ENCODE results near the gene FBLN7. TPM values are rescaled to one million over a fixed set of nuclear protein-coding genes. Genes with fewer than 3 reads are reported as not detected.

The FBLN7 gene
- total RNA-seq, 2 experiments from 2014 or later, result 7.4 to 7.9 TPM

GRCh38 chr2:112181571-112182290, 43.5 kb downstream of the FBLN7 start:
- POLR2A ChIA-PET, result interaction anchor here (0.5 to 2.0 kb wide), 4 partner anchors 10 to 77 kb away, joined by 3 to 8 read pairs (median 6); no protein-coding TSS in a partner anchor
- CTCF ChIA-PET, result interaction anchor here (1.0 to 1.5 kb wide), 3 partner anchors 12 to 60 kb away, joined by 4 to 8 read pairs (median 5); no protein-coding TSS in a partner anchor
- intact Hi-C loops (cut with micrococcal nuclease), result no loop called here
- DNase-seq, result peak; percentile 54
- H3K27me3 Mint-ChIP-seq, result peaks cover 3% of the 10 kb centered on the region
- TF ChIP-seq, protein P1, sequence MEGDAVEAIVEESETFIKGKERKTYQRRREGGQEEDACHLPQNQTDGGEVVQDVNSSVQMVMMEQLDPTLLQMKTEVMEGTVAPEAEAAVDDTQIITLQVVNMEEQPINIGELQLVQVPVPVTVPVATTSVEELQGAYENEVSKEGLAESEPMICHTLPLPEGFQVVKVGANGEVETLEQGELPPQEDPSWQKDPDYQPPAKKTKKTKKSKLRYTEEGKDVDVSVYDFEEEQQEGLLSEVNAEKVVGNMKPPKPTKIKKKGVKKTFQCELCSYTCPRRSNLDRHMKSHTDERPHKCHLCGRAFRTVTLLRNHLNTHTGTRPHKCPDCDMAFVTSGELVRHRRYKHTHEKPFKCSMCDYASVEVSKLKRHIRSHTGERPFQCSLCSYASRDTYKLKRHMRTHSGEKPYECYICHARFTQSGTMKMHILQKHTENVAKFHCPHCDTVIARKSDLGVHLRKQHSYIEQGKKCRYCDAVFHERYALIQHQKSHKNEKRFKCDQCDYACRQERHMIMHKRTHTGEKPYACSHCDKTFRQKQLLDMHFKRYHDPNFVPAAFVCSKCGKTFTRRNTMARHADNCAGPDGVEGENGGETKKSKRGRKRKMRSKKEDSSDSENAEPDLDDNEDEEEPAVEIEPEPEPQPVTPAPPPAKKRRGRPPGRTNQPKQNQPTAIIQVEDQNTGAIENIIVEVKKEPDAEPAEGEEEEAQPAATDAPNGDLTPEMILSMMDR (IDR thresholded peaks at IDR 0.05), result no peak
- peaks cover 34% of the 10 kb centered on the region for H3K4me1 Mint-ChIP-seq (ENCODE audit: low read depth)
- H3K36me3 Mint-ChIP-seq (ENCODE audit: low read depth), result peaks cover 12% of the 10 kb centered on the region
- peak; percentile 63 for ATAC-seq
- peak overlapping the region; percentile 72 for H3K4me3 Mint-ChIP-seq
- H3K9me3 Mint-ChIP-seq, result no peaks in the 10 kb centered on the region
- H3K27ac Mint-ChIP-seq, result peak overlapping the region; percentile 87

DNA sequence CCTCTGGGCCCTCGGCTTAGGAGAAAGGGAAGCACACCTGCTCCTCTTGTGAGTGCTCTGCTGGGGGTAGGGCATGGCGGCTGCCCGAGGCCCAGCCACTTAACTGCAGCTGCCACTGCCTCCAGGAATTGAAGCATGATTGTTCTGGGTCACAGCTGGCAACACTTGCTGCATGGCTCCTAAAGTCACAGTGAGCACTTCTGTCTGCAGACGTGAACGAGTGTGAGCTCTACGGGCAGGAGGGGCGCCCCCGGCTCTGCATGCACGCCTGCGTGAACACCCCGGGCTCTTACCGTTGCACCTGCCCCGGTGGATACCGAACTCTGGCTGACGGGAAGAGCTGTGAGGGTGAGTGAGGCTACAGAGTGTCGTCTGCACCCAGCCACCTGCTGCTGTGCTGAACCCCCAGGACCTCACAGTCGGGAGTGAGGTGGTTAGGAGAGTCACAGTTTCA, 44.4 kb downstream of the FBLN7 start:
- ChIA-PET POLR2A (interaction anchor here (0.5 to 2.0 kb wide), 5 partner anchors 11 to 77 kb away, joined by 3 to 8 read pairs (median 4); no protein-coding TSS in a partner anchor), CTCF (interaction anchor here (0.7 to 1.5 kb wide), 5 partner anchors 11 to 417 kb away, joined by 3 to 8 read pairs (median 4); no protein-coding TSS in a partner anchor)
- Mint-ChIP-seq H3K9me3 (no peaks in the 10 kb centered on the region), H3K4me1 (ENCODE audit: low read depth) (peaks cover 43% of the 10 kb centered on the region), H3K4me3 (peak overlapping the region; percentile 72), H3K27me3 (peaks cover 3% of the 10 kb centered on the region), H3K36me3 (ENCODE audit: low read depth) (peaks cover 20% of the 10 kb centered on the region), H3K27ac (peak overlapping the region; percentile 87)
- peak; percentile 58 for DNase-seq
- peak; percentile 61 for ATAC-seq
- TF ChIP-seq, protein P1 (IDR thresholded peaks at IDR 0.05), result no peak
- intact Hi-C loops (cut with micrococcal nuclease), result no loop called here

DNA sequence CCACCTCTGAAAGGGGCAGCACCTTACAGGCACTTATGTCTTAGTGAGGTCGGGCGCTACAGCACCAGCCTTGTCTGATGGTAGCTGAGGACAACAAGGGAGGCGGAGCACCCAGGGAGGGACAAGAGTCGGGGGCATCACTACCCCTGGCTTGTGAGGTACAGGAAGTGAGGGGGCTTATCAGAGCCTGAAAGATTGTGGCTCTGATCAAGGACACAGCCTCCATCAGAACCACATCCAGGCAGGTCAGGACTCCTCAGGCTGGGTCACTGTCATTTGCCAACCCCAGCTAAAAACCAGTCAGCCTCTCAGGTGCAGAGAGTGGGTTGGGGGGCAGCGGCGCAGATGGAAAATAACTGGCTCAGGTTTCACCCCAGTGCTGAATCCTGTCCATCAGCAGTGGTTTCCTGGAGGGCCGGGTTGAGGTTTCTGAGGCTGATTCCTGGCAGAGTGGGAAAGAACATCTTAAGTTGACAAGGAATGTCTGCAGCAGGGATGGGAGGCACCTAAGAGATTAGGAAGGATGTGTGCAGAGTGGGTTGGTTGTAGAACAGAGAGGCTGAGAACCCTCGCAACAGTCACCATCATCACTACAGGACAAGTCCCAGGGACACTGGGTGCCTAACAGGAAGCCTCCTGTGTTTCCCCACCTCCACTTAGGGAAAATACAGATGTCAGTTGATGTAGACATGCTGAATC, 45.3 kb downstream of the FBLN7 start:
- ChIA-PET CTCF (interaction anchor here (0.6 to 0.7 kb wide), 3 partner anchors 62 to 417 kb away, joined by 3 read pairs; no protein-coding TSS in a partner anchor), POLR2A (interaction anchor here (0.8 to 1.2 kb wide), 2 partner anchors 14 to 17 kb away, joined by 3 to 4 read pairs; no protein-coding TSS in a partner anchor)
- H3K4me3 Mint-ChIP-seq, result peak overlapping the region; percentile 72
- intact Hi-C loops (cut with micrococcal nuclease), result no loop called here
- peaks cover 21% of the 10 kb centered on the region for H3K36me3 Mint-ChIP-seq (ENCODE audit: low read depth)
- peak; percentile 27 for DNase-seq
- H3K27ac Mint-ChIP-seq, result peak overlapping the region; percentile 87
- no peaks in the 10 kb centered on the region for H3K9me3 Mint-ChIP-seq
- ATAC-seq, result no peak
- TF ChIP-seq, protein P1 (IDR thresholded peaks at IDR 0.05), result no peak
- H3K27me3 Mint-ChIP-seq, result peaks cover 3% of the 10 kb centered on the region
- peaks cover 52% of the 10 kb centered on the region for H3K4me1 Mint-ChIP-seq (ENCODE audit: low read depth)

DNA sequence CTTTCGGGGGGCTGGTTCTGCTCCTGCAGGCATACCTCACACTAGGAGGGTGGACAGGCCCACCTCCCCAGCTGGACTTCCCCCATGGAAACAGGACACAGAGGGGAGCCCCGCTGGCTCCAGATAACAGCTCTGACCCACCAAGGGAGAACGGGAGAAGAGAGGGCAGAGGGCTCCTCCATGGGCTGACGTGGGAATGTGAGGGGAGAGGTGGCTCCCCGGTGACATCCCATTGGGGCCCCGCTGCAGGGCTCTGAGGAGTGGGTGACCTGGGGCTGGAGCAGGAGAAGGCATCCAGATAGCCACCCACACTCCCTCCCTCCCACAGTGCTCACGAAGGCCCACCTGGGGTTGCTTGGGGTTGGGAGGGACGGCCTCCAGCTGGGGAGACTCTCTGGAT, 45.9 kb downstream of the FBLN7 start:
- DNase-seq (no peak), ATAC-seq (no peak)
- ChIA-PET POLR2A (interaction anchor here (0.6 to 1.2 kb wide), 2 partner anchors 13 to 70 kb away, joined by 3 to 4 read pairs; no protein-coding TSS in a partner anchor), CTCF (no interaction called here)
- no peaks in the 10 kb centered on the region for H3K9me3 Mint-ChIP-seq
- H3K27me3 Mint-ChIP-seq, result peaks cover 3% of the 10 kb centered on the region
- peak overlapping the region; percentile 87 for H3K27ac Mint-ChIP-seq
- peaks cover 23% of the 10 kb centered on the region for H3K36me3 Mint-ChIP-seq (ENCODE audit: low read depth)
- TF ChIP-seq, protein P1 (IDR thresholded peaks at IDR 0.05), result no peak
- H3K4me3 Mint-ChIP-seq, result no peak overlapping the region
- peaks cover 58% of the 10 kb centered on the region for H3K4me1 Mint-ChIP-seq (ENCODE audit: low read depth)
- intact Hi-C loops (cut with micrococcal nuclease), result no loop called here
